Endodermal cell (in vitro differentiated cells): ENCODE measurements around the gene PYM1. TPM values are rescaled to one million over a fixed set of nuclear protein-coding genes. Genes with fewer than 3 reads are reported as not detected.

ENCODE experiments used
- DNase-seq: peaks from one replicate; pipeline ENCODE4 v3.0.0-alpha.2; 2017
- H3K27ac ChIP-seq: 2 replicates; pipeline ENCODE4 v1.5.1; 2013; ENCODE audit warnings: mild to moderate bottlenecking, low read depth, low read length, moderate library complexity
- H3K27me3 ChIP-seq: 2 replicates; pipeline ENCODE4 v1.6.1; 2013; ENCODE audit warnings: mild to moderate bottlenecking, low read length, moderate library complexity; ENCODE audit not compliant: insufficient read depth, control insufficient read depth, poor library complexity, severe bottlenecking
- H3K36me3 ChIP-seq: 2 replicates; pipeline ENCODE4 v1.7.0; 2013; ENCODE audit warnings: mild to moderate bottlenecking, low read length, moderate library complexity; ENCODE audit not compliant: control insufficient read depth, insufficient read depth
- H3K4me1 ChIP-seq: one replicate; pipeline ENCODE4 v1.7.0; 2013; ENCODE audit warnings: low read length; ENCODE audit not compliant: control insufficient read depth, insufficient read depth
- H3K4me3 ChIP-seq: 2 replicates; pipeline ENCODE4 v1.5.1; 2013; ENCODE audit warnings: mild to moderate bottlenecking, low read length, moderate library complexity
- H3K9ac ChIP-seq: 2 replicates; pipeline ENCODE4 v1.6.1; 2013; ENCODE audit warnings: mild to moderate bottlenecking, low read length, moderate library complexity; ENCODE audit not compliant: poor library complexity, severe bottlenecking; ENCODE audit errors: extremely low read depth
- H3K9me3 ChIP-seq: 2 replicates; pipeline ENCODE4 v1.6.1; 2013; ENCODE audit warnings: mild to moderate bottlenecking, low read length, moderate library complexity; ENCODE audit not compliant: control insufficient read depth
- H3K27ac Mint-ChIP-seq: 2 replicates; pipeline ENCODE4 v1.8.0; 2020; ENCODE audit warnings: mixed read lengths
- H3K27me3 Mint-ChIP-seq: 2 replicates; pipeline ENCODE4 v1.8.0; 2021; ENCODE audit warnings: mild to moderate bottlenecking, mixed read lengths; ENCODE audit not compliant: insufficient read depth
- H3K36me3 Mint-ChIP-seq: 2 replicates; pipeline ENCODE4 v1.8.0; 2020; ENCODE audit warnings: low read depth, mixed read lengths
- H3K4me1 Mint-ChIP-seq: 2 replicates; pipeline ENCODE4 v1.8.0; 2020; ENCODE audit warnings: mixed read lengths
- H3K4me3 Mint-ChIP-seq: 2 replicates; pipeline ENCODE4 v1.8.0; 2020; ENCODE audit warnings: mild to moderate bottlenecking, moderate library complexity, mixed read lengths
- H3K9me3 Mint-ChIP-seq: 2 replicates; pipeline ENCODE4 v1.8.0; 2020; ENCODE audit warnings: mild to moderate bottlenecking, mixed read lengths
- CTCF ChIP-seq: fragments of 200-600 bp; sonication (generic); conservative IDR thresholded peaks from 2 replicates; pipeline ENCODE4 v1.5.0; 2021; ENCODE audit warnings: antibody characterized with exemption, mild to moderate bottlenecking
- WGBS, 2 experiments: methylation state at CpG; one replicate each; pipeline versions ENCODE4 v1.1.5 to v1.1.7; 2013; ENCODE audit warnings: missing lambda C conversion rate in 2 of 2, mixed read lengths in 1 of 2; ENCODE audit not compliant: insufficient coverage in 1 of 2, insufficient read length in 1 of 2; 5-methylcytosine and 5-hydroxymethylcytosine counted together
- total RNA-seq, 2 donors: library from RNA; stranded (reverse); fragmentation: NEBNext Ultra II Directional in 1 of 2; extraction: Animal tissue kit (Norgen Biotek cat#: 25700) in 1 of 2; gene quantifications; 2 replicates in 1 of 2; 3 replicates in 1 of 2; pipeline ENCODE4 v1.2.1, GENCODE V29; 2021

Gene PYM1
- total RNA-seq, 2 donors from 2014 or later, result 76.1 to 79.4 TPM

GRCh38 chr12:55933799-55934742 lies 6.4 kb upstream of the PYM1 start:
- no peak for TF ChIP-seq CTCF
- no peak overlapping the region for H3K4me3 Mint-ChIP-seq
- Histone ChIP-seq H3K4me1 (peaks cover 6% of the 10 kb centered on the region), H3K36me3 (no peaks in the 10 kb centered on the region), H3K9me3 (no peaks in the 10 kb centered on the region), H3K9ac (no peak overlapping the region), H3K27me3 (peaks cover 39% of the 10 kb centered on the region), H3K27ac (no peak overlapping the region), H3K4me3 (no peak overlapping the region)
- peaks cover 72% of the 10 kb centered on the region for H3K27me3 Mint-ChIP-seq
- no peak overlapping the region for H3K27ac Mint-ChIP-seq
- no peak for DNase-seq
- WGBS, 2 experiments, result 100% methylated on average over 1 of the region's 1 CpG
- peaks cover 11% of the 10 kb centered on the region for H3K4me1 Mint-ChIP-seq
- no peaks in the 10 kb centered on the region for H3K36me3 Mint-ChIP-seq
- H3K9me3 Mint-ChIP-seq, result no peaks in the 10 kb centered on the region

GRCh38 chr12:55933169-55933798 lies 5.6 kb upstream of the PYM1 start:
- H3K9ac ChIP-seq, result no peak overlapping the region
- Mint-ChIP-seq H3K4me3 (no peak overlapping the region), H3K36me3 (no peaks in the 10 kb centered on the region), H3K27ac (no peak overlapping the region), H3K9me3 (no peaks in the 10 kb centered on the region), H3K27me3 (peaks cover 70% of the 10 kb centered on the region), H3K4me1 (peaks cover 11% of the 10 kb centered on the region)
- no peak overlapping the region for H3K27ac ChIP-seq
- DNase-seq, result no peak
- peaks cover 37% of the 10 kb centered on the region for H3K27me3 ChIP-seq
- H3K36me3 ChIP-seq, result no peaks in the 10 kb centered on the region
- 83 to 96% methylated on average over 3 to 5 of the region's 7 CpGs for WGBS, 2 experiments
- no peak overlapping the region for H3K4me3 ChIP-seq
- H3K4me1 ChIP-seq, result peaks cover 6% of the 10 kb centered on the region
- no peaks in the 10 kb centered on the region for H3K9me3 ChIP-seq
- no peak for TF ChIP-seq CTCF

GRCh38 chr12:55932551-55932910 lies 4.8 kb upstream of the PYM1 start:
- peaks cover 6% of the 10 kb centered on the region for H3K4me1 ChIP-seq
- no peak overlapping the region for H3K27ac ChIP-seq
- Mint-ChIP-seq H3K36me3 (no peaks in the 10 kb centered on the region), H3K4me1 (peaks cover 11% of the 10 kb centered on the region), H3K4me3 (peak overlapping the region; percentile 60), H3K27ac (no peak overlapping the region), H3K27me3 (peaks cover 65% of the 10 kb centered on the region), H3K9me3 (no peaks in the 10 kb centered on the region)
- H3K9ac ChIP-seq, result no peak overlapping the region
- TF ChIP-seq CTCF, result no peak
- no peaks in the 10 kb centered on the region for H3K9me3 ChIP-seq
- H3K36me3 ChIP-seq, result no peaks in the 10 kb centered on the region
- DNase-seq, result peak; percentile 61
- H3K27me3 ChIP-seq, result peaks cover 37% of the 10 kb centered on the region
- WGBS, 2 experiments, result 56% methylated on average over 3 of the region's 4 CpGs; no CpG with 5 or more reads in 1 of the 2 experiments
- H3K4me3 ChIP-seq, result peak overlapping the region; percentile 84
